ENCODE measurements around the gene SCFD2.

- TF ChIP-seq, protein P1, sequence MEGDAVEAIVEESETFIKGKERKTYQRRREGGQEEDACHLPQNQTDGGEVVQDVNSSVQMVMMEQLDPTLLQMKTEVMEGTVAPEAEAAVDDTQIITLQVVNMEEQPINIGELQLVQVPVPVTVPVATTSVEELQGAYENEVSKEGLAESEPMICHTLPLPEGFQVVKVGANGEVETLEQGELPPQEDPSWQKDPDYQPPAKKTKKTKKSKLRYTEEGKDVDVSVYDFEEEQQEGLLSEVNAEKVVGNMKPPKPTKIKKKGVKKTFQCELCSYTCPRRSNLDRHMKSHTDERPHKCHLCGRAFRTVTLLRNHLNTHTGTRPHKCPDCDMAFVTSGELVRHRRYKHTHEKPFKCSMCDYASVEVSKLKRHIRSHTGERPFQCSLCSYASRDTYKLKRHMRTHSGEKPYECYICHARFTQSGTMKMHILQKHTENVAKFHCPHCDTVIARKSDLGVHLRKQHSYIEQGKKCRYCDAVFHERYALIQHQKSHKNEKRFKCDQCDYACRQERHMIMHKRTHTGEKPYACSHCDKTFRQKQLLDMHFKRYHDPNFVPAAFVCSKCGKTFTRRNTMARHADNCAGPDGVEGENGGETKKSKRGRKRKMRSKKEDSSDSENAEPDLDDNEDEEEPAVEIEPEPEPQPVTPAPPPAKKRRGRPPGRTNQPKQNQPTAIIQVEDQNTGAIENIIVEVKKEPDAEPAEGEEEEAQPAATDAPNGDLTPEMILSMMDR (IDR thresholded peaks at IDR 0.05): no peak
- no peak for TF ChIP-seq POLR2A (IDR thresholded peaks at IDR 0.05)
These were observed 14.4 kb upstream of the SCFD2 start for GRCh38 chr4:53380221-53380620.

All from ovary (tissue), 3 donors.